Pancreas (tissue), 10 donors: ENCODE data around the gene PLEKHA1. TPM values are rescaled to one million over a fixed set of nuclear protein-coding genes. Genes with fewer than 3 reads are reported as not detected.

ENCODE experiments used
- ATAC-seq, 4 donors: fragments of 200-7000 bp; cut with Tn5 transposase; one replicate each; pipeline versions ENCODE4 v1.8.0 to v1.9.1; 2020; ENCODE audit warnings: mild to moderate bottlenecking in 4 of 4, moderate library complexity in 4 of 4
- DNase-seq, 6 donors: peaks; one replicate each; pipeline ENCODE4 v3.0.0-alpha.2; 2020
- FAIRE-seq: peaks from 2 replicates; lab custom pipeline; 2012; peaks lifted over from hg19 to GRCh38; lab: Jason Lieb, UNC
- H3K27ac ChIP-seq, 4 donors: fragments of 200-600 bp; sonication (generic); 1 replicate in 3 of 4; 2 replicates in 1 of 4; pipeline versions ENCODE4 v1.5.0 to v1.8.0; 2020
- H3K27me3 ChIP-seq, 4 donors: fragments of 200-600 bp; one replicate each; pipeline ENCODE4 v1.8.0; 2021
- H3K36me3 ChIP-seq, 3 donors: fragments of 200-600 bp; sonication (generic) in 1 of 3; one replicate each; pipeline versions ENCODE4 v1.5.0 to v1.8.0; 2020 to 2021
- H3K4me1 ChIP-seq, 3 donors: fragments of 200-600 bp; one replicate each; pipeline ENCODE4 v1.8.0; 2021
- H3K4me3 ChIP-seq, 4 donors: fragments of 200-600 bp; sonication (generic) in 2 of 4; one replicate each; pipeline versions ENCODE4 v1.5.0 to v1.8.0; 2020 to 2021
- H3K9me3 ChIP-seq, 4 donors: fragments of 200-600 bp; one replicate each; pipeline ENCODE4 v1.8.0; 2021
- WGBS, 2 donors: extraction: QIAGEN DNeasy Blood & Tissue Kit; methylation state at CpG; one replicate each; pipeline ENCODE4 v1.1.7; 2013; 5-methylcytosine and 5-hydroxymethylcytosine counted together
- intact Hi-C, 3 donors: fragments of 100-400 bp; cut with DNase I; formaldehyde crosslinking; loops; one replicate each; pipeline versions ENCODE4 v1.11.1 to v1.14.2; 2022
- polyA plus RNA-seq, 2 donors: library from polyadenylated mRNA; stranded (reverse); fragments of 200-250 nt; gene quantifications; one replicate each; pipeline ENCODE4 v1.2.3, GENCODE V29; 2013
- total RNA-seq, 6 donors: library from RNA; stranded (reverse); fragmentation: NEBNext Ultra II Directional in 4 of 6; extraction: Animal tissue kit (Norgen Biotek cat#: 25700) in 4 of 6; gene quantifications; one replicate each; pipeline versions ENCODE4 v1.2.1 to v1.2.4, GENCODE V29; 2021 to 2023
- TF ChIP-seq, protein P1 (sequence below), 4 donors: fragments of 200-600 bp; sonication (generic) in 3 of 4; IDR thresholded peaks; one replicate each; pipeline versions ENCODE4 v1.5.0 to v1.8.0; 2021; ENCODE audit warnings: antibody characterized with exemption in 4 of 4
- donor health status: healthy with polysubstance abuse.
- donor health status: DM: no; HTN: no; CAD: no; lungs with moderate emphysema.
- donor health status: DM: no; HTN: no; CAD: no.
- donor health status: control.
- donor health status: control.
- donor health status: Bipolar disorder and iron deficiency.
- donor health status: DM: yes; HTN: yes; CAD: no.
- donor health status: DM: no; HTN: no; CAD: no.
- donor health status: DM: no; HTN: no; CAD: no.
- donor health status: DM: yes; HTN: yes; CAD: no.

Gene PLEKHA1
- total and polyA plus RNA-seq, 8 donors: 8.8 to 31.6 (median 20.4) TPM

DNA sequence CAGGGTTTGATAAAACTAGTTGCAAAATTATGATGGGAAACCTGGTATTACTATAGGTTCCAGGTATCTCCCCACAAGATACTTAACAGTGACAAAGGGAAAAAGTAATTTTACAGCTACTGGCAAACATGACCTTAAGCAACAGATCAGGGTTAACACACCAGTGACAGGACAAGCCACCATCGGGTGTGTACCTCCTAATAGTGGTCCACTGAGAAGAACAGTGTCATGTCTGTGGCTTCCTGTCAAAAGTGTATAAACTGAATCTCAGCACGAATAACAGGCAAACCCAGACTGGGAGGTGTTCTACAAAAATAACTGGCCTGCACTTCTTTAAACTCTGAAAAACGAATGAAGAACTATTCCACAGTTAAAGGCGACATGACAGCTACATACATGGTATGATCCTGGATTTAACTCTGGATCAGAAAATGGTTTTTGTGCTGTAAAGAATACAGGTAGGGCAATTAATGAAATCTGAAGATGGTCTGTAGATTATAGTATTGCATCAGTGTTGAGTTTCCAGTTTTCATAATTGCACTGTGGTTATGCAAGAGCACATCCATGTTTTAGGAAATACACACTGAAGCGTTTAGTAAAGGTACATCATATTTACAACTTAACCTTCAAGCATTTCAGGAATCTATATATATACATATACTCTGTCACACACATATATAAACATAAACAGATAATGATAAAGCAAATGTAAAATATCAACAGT, 47.9 kb downstream of the PLEKHA1 start:
- peaks cover 0 to 3% (median 0%) of the 10 kb centered on the region in 3 donors for H3K4me1 ChIP-seq
- no peaks in the 10 kb centered on the region for H3K9me3 ChIP-seq
- H3K27me3 ChIP-seq: no peaks in the 10 kb centered on the region
- peak; percentile 9 for FAIRE-seq
- peaks cover 0 to 17% (median 0%) of the 10 kb centered on the region in 3 donors for H3K36me3 ChIP-seq
- no peak for ATAC-seq
- TF ChIP-seq, protein P1, sequence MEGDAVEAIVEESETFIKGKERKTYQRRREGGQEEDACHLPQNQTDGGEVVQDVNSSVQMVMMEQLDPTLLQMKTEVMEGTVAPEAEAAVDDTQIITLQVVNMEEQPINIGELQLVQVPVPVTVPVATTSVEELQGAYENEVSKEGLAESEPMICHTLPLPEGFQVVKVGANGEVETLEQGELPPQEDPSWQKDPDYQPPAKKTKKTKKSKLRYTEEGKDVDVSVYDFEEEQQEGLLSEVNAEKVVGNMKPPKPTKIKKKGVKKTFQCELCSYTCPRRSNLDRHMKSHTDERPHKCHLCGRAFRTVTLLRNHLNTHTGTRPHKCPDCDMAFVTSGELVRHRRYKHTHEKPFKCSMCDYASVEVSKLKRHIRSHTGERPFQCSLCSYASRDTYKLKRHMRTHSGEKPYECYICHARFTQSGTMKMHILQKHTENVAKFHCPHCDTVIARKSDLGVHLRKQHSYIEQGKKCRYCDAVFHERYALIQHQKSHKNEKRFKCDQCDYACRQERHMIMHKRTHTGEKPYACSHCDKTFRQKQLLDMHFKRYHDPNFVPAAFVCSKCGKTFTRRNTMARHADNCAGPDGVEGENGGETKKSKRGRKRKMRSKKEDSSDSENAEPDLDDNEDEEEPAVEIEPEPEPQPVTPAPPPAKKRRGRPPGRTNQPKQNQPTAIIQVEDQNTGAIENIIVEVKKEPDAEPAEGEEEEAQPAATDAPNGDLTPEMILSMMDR (IDR thresholded peaks at IDR 0.05): no peak
- H3K27ac ChIP-seq: no peak overlapping the region
- no peak for DNase-seq
- no peak overlapping the region for H3K4me3 ChIP-seq
- WGBS, 2 donors: 85 to 90% methylated on average over 5 of the region's 5 CpGs
- intact Hi-C loops: no loop called here

DNA sequence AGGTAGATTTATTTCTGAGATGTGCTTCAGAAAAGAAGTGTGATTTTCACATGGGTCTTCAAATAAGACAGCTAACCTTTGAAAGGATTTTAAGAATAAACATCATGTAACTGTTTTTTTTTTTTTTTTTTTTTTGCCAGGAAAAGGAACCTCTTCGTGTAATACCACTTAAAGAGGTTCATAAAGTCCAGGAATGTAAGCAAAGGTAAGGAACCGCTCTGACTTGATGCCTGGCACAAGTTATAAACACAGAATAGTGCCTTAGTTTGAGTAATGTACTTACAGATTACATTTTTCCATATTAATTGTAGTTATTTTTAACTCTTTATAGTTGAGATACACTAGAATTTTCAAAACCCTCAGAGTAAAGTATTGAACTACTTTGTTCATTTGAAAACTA, 49.6 kb downstream of the PLEKHA1 start:
- intact Hi-C loops: no loop called here
- H3K36me3 ChIP-seq: peaks cover 0 to 15% (median 0%) of the 10 kb centered on the region in 3 donors
- no peak overlapping the region for H3K4me3 ChIP-seq
- peaks cover 0 to 3% (median 0%) of the 10 kb centered on the region in 3 donors for H3K4me1 ChIP-seq
- 95% methylated on average over 2 of the region's 2 CpGs for WGBS, 2 donors
- H3K9me3 ChIP-seq: no peaks in the 10 kb centered on the region
- ATAC-seq: no peak
- no peak overlapping the region for H3K27ac ChIP-seq
- TF ChIP-seq, protein P1 (IDR thresholded peaks at IDR 0.05): no peak
- no peak for DNase-seq
- H3K27me3 ChIP-seq: no peaks in the 10 kb centered on the region
- no peak for FAIRE-seq

DNA sequence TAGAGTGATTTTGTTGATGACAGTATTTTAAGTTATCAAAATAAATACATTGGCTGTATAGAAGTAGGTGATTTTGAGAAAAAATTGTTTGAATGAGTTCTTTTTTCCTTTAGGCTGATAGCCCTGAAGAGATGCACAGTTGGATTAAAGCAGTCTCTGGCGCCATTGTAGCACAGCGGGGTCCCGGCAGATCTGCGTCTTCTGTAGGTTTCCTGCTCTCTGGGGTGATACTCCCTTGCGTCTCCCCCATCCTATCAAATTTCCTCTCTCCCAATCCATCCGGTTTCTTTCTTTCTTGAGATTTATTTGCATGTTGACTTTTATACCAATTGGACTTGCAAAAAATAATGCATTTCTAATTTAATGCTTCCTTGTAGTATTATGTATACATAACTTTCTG, 52.3 kb downstream of the PLEKHA1 start:
- DNase-seq: no peak
- no peak for ATAC-seq
- FAIRE-seq: no peak
- no peak overlapping the region for H3K4me3 ChIP-seq
- H3K4me1 ChIP-seq: no peaks in the 10 kb centered on the region
- intact Hi-C loops: no loop called here
- H3K27me3 ChIP-seq: no peaks in the 10 kb centered on the region
- no peak overlapping the region for H3K27ac ChIP-seq
- 93% methylated on average over 6 of the region's 6 CpGs for WGBS, 2 donors
- H3K36me3 ChIP-seq: peaks cover 0 to 22% (median 4%) of the 10 kb centered on the region in 3 donors
- H3K9me3 ChIP-seq: no peaks in the 10 kb centered on the region
- TF ChIP-seq, protein P1 (IDR thresholded peaks at IDR 0.05): no peak

DNA sequence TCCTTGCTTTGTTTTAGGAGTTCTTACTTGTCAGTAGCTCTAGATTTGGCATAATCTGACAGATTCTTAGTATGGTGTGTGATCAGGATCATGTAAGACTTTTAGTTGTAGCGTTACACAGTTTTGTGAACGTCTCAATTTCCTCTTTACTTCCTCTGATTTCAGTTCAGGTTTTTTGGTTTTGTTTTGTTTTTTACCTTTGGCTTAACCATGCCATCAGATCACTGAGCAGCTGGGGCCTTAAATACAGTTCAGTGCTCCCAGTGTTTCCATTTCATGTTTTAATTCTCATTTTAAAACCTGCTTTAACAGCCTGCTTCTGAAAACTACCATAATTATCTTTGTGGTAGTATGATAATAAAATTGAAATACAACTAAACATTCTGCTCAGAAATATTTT, 52.8 kb downstream of the PLEKHA1 start:
- TF ChIP-seq, protein P1 (IDR thresholded peaks at IDR 0.05): no peak
- Histone ChIP-seq H3K36me3 (peaks cover 0 to 22% (median 4%) of the 10 kb centered on the region in 3 donors), H3K27ac (no peak overlapping the region), H3K4me3 (no peak overlapping the region), H3K9me3 (no peaks in the 10 kb centered on the region), H3K27me3 (no peaks in the 10 kb centered on the region), H3K4me1 (no peaks in the 10 kb centered on the region)
- intact Hi-C loops: no loop called here
- 83 to 88% methylated on average over 2 of the region's 2 CpGs for WGBS, 2 donors
- FAIRE-seq (no peak), ATAC-seq (no peak), DNase-seq (no peak)
